Caco-2 (cell line): ENCODE measurements around the gene HNRNPC. TPM values are rescaled to one million over a fixed set of nuclear protein-coding genes. Genes with fewer than 3 reads are reported as not detected.

Source experiments
- BruUV-seq: library from RNA; stranded (reverse); fragments of 400-500 nt; replicated peaks from 2 replicates; lab custom pipeline; 2021; lab: Mats Ljungman, UMichigan
- CTCF ChIA-PET: fragments of 300-600 bp; sonication (Branson Sonifier 250); formaldehyde crosslinking; loops from one replicate; lab custom pipeline; 2022; ENCODE audit warnings: antibody characterized with exemption; lab: Charles Lee
- POLR2A ChIA-PET: fragments of 300-600 bp; sonication (Branson Sonifier 250); formaldehyde crosslinking; loops from one replicate; lab custom pipeline; 2022; ENCODE audit warnings: antibody characterized with exemption; lab: Charles Lee
- DNase-seq, 2 experiments: peaks; one replicate each; pipeline versions ENCODE4 v3.0.0 to v3.0.0-alpha.2; 2020 to 2022
- H3K27me3 ChIP-seq: replicated peaks from 2 replicates; pipeline ENCODE4 v1.6.0; 2011; ENCODE audit warnings: low read length; ENCODE audit not compliant: control insufficient read depth, insufficient read depth
- H3K36me3 ChIP-seq: 2 replicates; pipeline ENCODE4 v1.5.1; 2011; ENCODE audit warnings: low read length; ENCODE audit not compliant: control insufficient read depth, insufficient read depth
- H3K4me1 ChIP-seq: fragments of 250-450 bp; sonication (Bioruptor Pico); 2 replicates; pipeline ENCODE4 v1.5.1; 2020; ENCODE audit warnings: mild to moderate bottlenecking
- H3K4me3 ChIP-seq: 2 replicates; pipeline ENCODE4 v1.5.1; 2011; ENCODE audit warnings: low read depth, mild to moderate bottlenecking, control low read depth, low read length
- H3K9me3 ChIP-seq: fragments of 250-450 bp; sonication (Bioruptor Pico); 2 replicates; pipeline ENCODE4 v1.5.1; 2020; ENCODE audit warnings: mild to moderate bottlenecking, moderate library complexity
- H3K27ac Mint-ChIP-seq: one replicate; pipeline ENCODE4 v1.8.0; 2022; ENCODE audit warnings: mixed read lengths; ENCODE audit not compliant: unreplicated experiment
- H3K27me3 Mint-ChIP-seq: one replicate; pipeline ENCODE4 v1.8.0; 2022; ENCODE audit warnings: mixed read lengths; ENCODE audit not compliant: insufficient read depth, unreplicated experiment
- H3K36me3 Mint-ChIP-seq: one replicate; pipeline ENCODE4 v1.8.0; 2022; ENCODE audit warnings: mild to moderate bottlenecking, mixed read lengths; ENCODE audit not compliant: insufficient read depth, unreplicated experiment
- H3K4me1 Mint-ChIP-seq: one replicate; pipeline ENCODE4 v1.8.0; 2022; ENCODE audit warnings: low read depth, mixed read lengths; ENCODE audit not compliant: unreplicated experiment
- H3K4me3 Mint-ChIP-seq: one replicate; pipeline ENCODE4 v1.8.0; 2022; ENCODE audit warnings: mild to moderate bottlenecking, moderate library complexity, mixed read lengths; ENCODE audit not compliant: unreplicated experiment
- H3K9me3 Mint-ChIP-seq: one replicate; pipeline ENCODE4 v1.8.0; 2022; ENCODE audit warnings: mixed read lengths; ENCODE audit not compliant: unreplicated experiment
- CTCF ChIP-seq, 2 experiments: fragments of 200-600 bp in 1 of 2; IDR thresholded peaks; 1 replicate in 1 of 2; 2 replicates in 1 of 2; pipeline versions ENCODE4 v1.5.1 to v1.8.0; 2011 to 2022; ENCODE audit warnings: antibody characterized with exemption in 1 of 2, control low read depth in 1 of 2, inconsistent platforms in 1 of 2, low read depth in 1 of 2, low read length in 1 of 2, mild to moderate bottlenecking in 1 of 2, moderate library complexity in 1 of 2; ENCODE audit not compliant: insufficient read depth in 1 of 2, severe bottlenecking in 1 of 2, unreplicated experiment in 1 of 2
- intact Hi-C: fragments of 100-400 bp; cut with micrococcal nuclease; formaldehyde crosslinking; loops from one replicate; pipeline ENCODE4 v1.10.0; 2022; ENCODE audit not compliant: unreplicated experiment
- total RNA-seq: library from RNA; stranded (reverse); gene quantifications from 2 replicates; pipeline ENCODE4 v1.2.3, GENCODE V29; 2022

The HNRNPC gene
- total RNA-seq, 1 experiment from 2014 or later = 512 TPM

GRCh38 chr14:21199611-21200560, 69.4 kb downstream of the HNRNPC start:
- POLR2A ChIA-PET = no interaction called here
- H3K36me3 Mint-ChIP-seq = peaks cover 92% of the 10 kb centered on the region

GRCh38 chr14:21197418-21198205, 71.6 kb downstream of the HNRNPC start:
- intact Hi-C loops = no loop called here
- peak overlapping the region; percentile 27 for H3K27ac Mint-ChIP-seq
- no peaks in the 10 kb centered on the region for H3K27me3 ChIP-seq
- H3K9me3 ChIP-seq = peaks cover 6% of the 10 kb centered on the region; the same call in 1 of the 2 replicates
- no TSS peak for BruUV-seq
- DNase-seq = no peak
- H3K36me3 Mint-ChIP-seq = peaks cover 80% of the 10 kb centered on the region
- H3K4me3 Mint-ChIP-seq = no peak overlapping the region
- no peaks in the 10 kb centered on the region for H3K36me3 ChIP-seq
- POLR2A ChIA-PET = no interaction called here
- no peak for TF ChIP-seq CTCF (IDR thresholded peaks at IDR 0.05; ENCODE audit: insufficient read depth in 1 of 2, low read depth in 1 of 2, low read length in 1 of 2, severe bottlenecking in 1 of 2, unreplicated experiment in 1 of 2)
- no peaks in the 10 kb centered on the region for H3K9me3 Mint-ChIP-seq
- CTCF ChIA-PET = no interaction called here
- no peaks in the 10 kb centered on the region for H3K27me3 Mint-ChIP-seq
- no peak overlapping the region for H3K4me3 ChIP-seq
- no peaks in the 10 kb centered on the region for H3K4me1 ChIP-seq
- no peaks in the 10 kb centered on the region for H3K4me1 Mint-ChIP-seq

More at GRCh38 chr14:21199611-21200560, 69.4 kb downstream of the HNRNPC start:
- H3K27me3 Mint-ChIP-seq = no peaks in the 10 kb centered on the region
- Histone ChIP-seq H3K27me3 (no peaks in the 10 kb centered on the region), H3K9me3 (peaks cover 6% of the 10 kb centered on the region; the same call in 1 of the 2 replicates), H3K36me3 (no peaks in the 10 kb centered on the region), H3K4me3 (no peak overlapping the region), H3K4me1 (no peaks in the 10 kb centered on the region)
- CTCF ChIA-PET = no interaction called here
- H3K4me1 Mint-ChIP-seq = peaks cover 13% of the 10 kb centered on the region
- H3K9me3 Mint-ChIP-seq = no peaks in the 10 kb centered on the region
- DNase-seq = no peak
- no TSS peak for BruUV-seq
- H3K27ac Mint-ChIP-seq = no peak overlapping the region
- no peak overlapping the region for H3K4me3 Mint-ChIP-seq
- no peak for TF ChIP-seq CTCF (IDR thresholded peaks at IDR 0.05; ENCODE audit: insufficient read depth in 1 of 2, low read depth in 1 of 2, low read length in 1 of 2, severe bottlenecking in 1 of 2, unreplicated experiment in 1 of 2)
- intact Hi-C loops = no loop called here

- no peaks in the 10 kb centered on the region for H3K27me3 Mint-ChIP-seq
- H3K36me3 ChIP-seq = no peaks in the 10 kb centered on the region
- H3K27me3 ChIP-seq = no peaks in the 10 kb centered on the region
- H3K9me3 Mint-ChIP-seq = no peaks in the 10 kb centered on the region
- no peak for TF ChIP-seq CTCF (IDR thresholded peaks at IDR 0.05; ENCODE audit: insufficient read depth in 1 of 2, low read depth in 1 of 2, low read length in 1 of 2, severe bottlenecking in 1 of 2, unreplicated experiment in 1 of 2)
- H3K9me3 ChIP-seq = peaks cover 6% of the 10 kb centered on the region; the same call in 1 of the 2 replicates
- ChIA-PET POLR2A (no interaction called here), CTCF (no interaction called here)
- no peak overlapping the region for H3K4me3 ChIP-seq
- no peaks in the 10 kb centered on the region for H3K4me1 Mint-ChIP-seq
- no TSS peak for BruUV-seq
- H3K4me3 Mint-ChIP-seq = no peak overlapping the region
- H3K36me3 Mint-ChIP-seq = peaks cover 57% of the 10 kb centered on the region
- no peak overlapping the region for H3K27ac Mint-ChIP-seq
- intact Hi-C loops = loop anchor here (5.0 kb wide), 1 partner anchor 127 kb away; no protein-coding TSS in a partner anchor
- no peaks in the 10 kb centered on the region for H3K4me1 ChIP-seq
- DNase-seq = no peak
These were observed 74.6 kb downstream of the HNRNPC start for GRCh38 chr14:21194597-21194996.
